ENCODE measurements around the gene MCMBP.

Gene MCMBP

DNA sequence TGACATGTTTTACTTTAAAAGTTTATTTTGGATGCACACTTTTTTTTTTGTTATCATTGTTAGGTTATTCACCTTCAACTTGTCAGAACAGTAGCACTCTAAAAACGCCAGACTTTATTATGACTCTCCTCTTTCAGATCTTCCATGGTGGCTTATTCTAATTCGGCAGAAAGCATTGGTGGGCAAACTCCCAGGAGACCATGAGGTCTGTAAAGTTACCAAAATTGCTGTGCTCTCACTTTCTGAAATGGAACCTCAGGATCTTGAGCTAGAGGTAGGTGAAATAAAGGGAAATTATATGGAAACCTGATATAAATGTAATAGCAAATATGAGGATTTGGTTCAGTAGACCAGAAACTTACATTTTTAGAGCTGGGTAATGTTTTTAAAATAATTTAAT, 91.1 kb downstream of the MCMBP start:
- DNase-seq = no peak

GRCh38 chr10:119780879-119781480, 91.7 kb downstream of the MCMBP start:
- DNase-seq = no peak

All from DMS79 (cell line).